HepG2 (cell line): ENCODE measurements around the gene CPNE2. TPM values are rescaled to one million over a fixed set of nuclear protein-coding genes. Genes with fewer than 3 reads are reported as not detected.

Experiments used
- DMAP1 ChIP-seq: IDR thresholded peaks from 2 replicates; pipeline ENCODE4 v1.6.1; 2016
- GPN1 ChIP-seq: sonication (generic); formaldehyde crosslinking; IDR thresholded peaks from 2 replicates; pipeline ENCODE4 v1.5.1; 2020; ENCODE audit warnings: missing genetic modification reagents, borderline replicate concordance
- KDM4B ChIP-seq: sonication (generic); formaldehyde crosslinking; IDR thresholded peaks from 2 replicates; pipeline ENCODE4 v1.4.0; 2020; ENCODE audit warnings: missing genetic modification reagents
- MED13 ChIP-seq: sonication (generic); formaldehyde crosslinking; IDR thresholded peaks from 2 replicates; pipeline ENCODE4 v1.5.0; 2020; ENCODE audit warnings: missing genetic modification reagents
- MTERF4 ChIP-seq: sonication (generic); formaldehyde crosslinking; IDR thresholded peaks from 2 replicates; pipeline ENCODE4 v1.8.0; 2023; ENCODE audit warnings: mild to moderate bottlenecking, missing genetic modification reagents
- MTF1 ChIP-seq: sonication (generic); formaldehyde crosslinking; IDR thresholded peaks from 2 replicates; pipeline ENCODE4 v1.5.0; 2020; ENCODE audit warnings: missing genetic modification reagents
- MXD1 ChIP-seq: sonication (generic); formaldehyde crosslinking; IDR thresholded peaks from 2 replicates; pipeline ENCODE4 v1.4.0; 2020; ENCODE audit warnings: mild to moderate bottlenecking, missing genetic modification reagents
- NAIF1 ChIP-seq: sonication (generic); formaldehyde crosslinking; IDR thresholded peaks from 2 replicates; pipeline ENCODE4 v1.5.0; 2020; ENCODE audit warnings: mild to moderate bottlenecking, missing genetic modification reagents, borderline replicate concordance
- NPAS2 ChIP-seq: sonication (generic); formaldehyde crosslinking; IDR thresholded peaks from 2 replicates; pipeline ENCODE4 v1.8.0; 2022; ENCODE audit warnings: mild to moderate bottlenecking, missing genetic modification reagents, borderline replicate concordance
- SRY ChIP-seq: sonication (generic); formaldehyde crosslinking; IDR thresholded peaks from 2 replicates; pipeline ENCODE4 v1.8.0; 2022; ENCODE audit warnings: mild to moderate bottlenecking, missing genetic modification reagents
- YEATS4 ChIP-seq: sonication (generic); formaldehyde crosslinking; IDR thresholded peaks from 2 replicates; pipeline ENCODE4 v1.4.0; 2020; ENCODE audit warnings: missing genetic modification reagents, borderline replicate concordance
- ZBTB37 ChIP-seq: sonication (generic); formaldehyde crosslinking; IDR thresholded peaks from 2 replicates; pipeline ENCODE4 v1.4.0; 2020; ENCODE audit warnings: mild to moderate bottlenecking, missing genetic modification reagents
- ZFP37 ChIP-seq: sonication (generic); formaldehyde crosslinking; IDR thresholded peaks from 2 replicates; pipeline ENCODE4 v1.4.0; 2020; ENCODE audit warnings: missing genetic modification reagents, borderline replicate concordance
- ZNF251 ChIP-seq: sonication (generic); formaldehyde crosslinking; IDR thresholded peaks from 2 replicates; pipeline ENCODE4 v1.9.0; 2021; ENCODE audit warnings: mild to moderate bottlenecking, missing genetic modification reagents
- ZNF263 ChIP-seq: sonication (generic); formaldehyde crosslinking; IDR thresholded peaks from 2 replicates; pipeline ENCODE4 v1.4.0; 2020; ENCODE audit warnings: missing genetic modification reagents
- ZNF329 ChIP-seq: sonication (generic); formaldehyde crosslinking; IDR thresholded peaks from 2 replicates; pipeline ENCODE4 v1.9.0; 2021; ENCODE audit warnings: low read depth, mild to moderate bottlenecking, missing genetic modification reagents
- ZNF33A ChIP-seq: sonication (generic); formaldehyde crosslinking; IDR thresholded peaks from 2 replicates; pipeline ENCODE4 v1.5.1; 2020; ENCODE audit warnings: missing genetic modification reagents, mild to moderate bottlenecking, moderate library complexity, borderline replicate concordance
- ZNF512B ChIP-seq: sonication (generic); formaldehyde crosslinking; IDR thresholded peaks from 2 replicates; pipeline ENCODE4 v1.5.1; 2020; ENCODE audit warnings: missing genetic modification reagents, mild to moderate bottlenecking, borderline replicate concordance
- ZNF563 ChIP-seq: sonication (generic); formaldehyde crosslinking; IDR thresholded peaks from 2 replicates; pipeline ENCODE4 v1.8.0; 2022; ENCODE audit warnings: mild to moderate bottlenecking, moderate library complexity, missing genetic modification reagents
- ZNF589 ChIP-seq: sonication (generic); formaldehyde crosslinking; conservative IDR thresholded peaks from 2 replicates; pipeline ENCODE4 v1.8.0; 2022; ENCODE audit warnings: mild to moderate bottlenecking, moderate library complexity, missing genetic modification reagents
- ZNF614 ChIP-seq: IDR thresholded peaks from 2 replicates; pipeline ENCODE4 v1.6.1; 2018; ENCODE audit warnings: missing biosample characterization, missing genetic modification reagents, inconsistent platforms, borderline replicate concordance
- ZNF670 ChIP-seq: sonication (generic); formaldehyde crosslinking; IDR thresholded peaks from 2 replicates; pipeline ENCODE4 v1.8.0; 2022; ENCODE audit warnings: mild to moderate bottlenecking, missing genetic modification reagents, borderline replicate concordance
- ZNF7 ChIP-seq: IDR thresholded peaks from 2 replicates; pipeline ENCODE4 v1.6.1; 2016; ENCODE audit warnings: missing biosample characterization, missing genetic modification reagents
- ZNF766 ChIP-seq: sonication (generic); formaldehyde crosslinking; IDR thresholded peaks from 2 replicates; pipeline ENCODE4 v1.5.0; 2020; ENCODE audit warnings: missing genetic modification reagents, borderline replicate concordance
- ZNF772 ChIP-seq: sonication (generic); formaldehyde crosslinking; IDR thresholded peaks from 2 replicates; pipeline ENCODE4 v1.5.0; 2020; ENCODE audit warnings: mild to moderate bottlenecking, missing genetic modification reagents
- ZNF776 ChIP-seq: sonication (generic); formaldehyde crosslinking; IDR thresholded peaks from 2 replicates; pipeline ENCODE4 v1.4.0; 2020; ENCODE audit warnings: mild to moderate bottlenecking, missing genetic modification reagents
- polyA plus RNA-seq, 8 experiments: library from polyadenylated mRNA; depleted of rRNA in 3 of 8; stranded (reverse) in 7 of 8; unstranded in 1 of 8; fragments of >200 nt; fragmentation: Illumina TruSeq in 4 of 8; extraction: Trizol in 4 of 8; gene quantifications; 2 replicates each; pipeline versions ENCODE4 v1.2.1 to v1.2.3, GENCODE V29; 2011 to 2016; ENCODE audit warnings: low read depth in 4 of 8, missing spikeins in 1 of 8, mixed read lengths in 1 of 8; ENCODE audit not compliant: insufficient read depth in 1 of 8
- total RNA-seq, 5 experiments: library from RNA; depleted of rRNA; stranded (reverse); fragments of >200 nt; fragmentation: Illumina TruSeq; extraction: Trizol; gene quantifications; 2 replicates each; pipeline ENCODE4 v1.2.3, GENCODE V29; 2016; ENCODE audit warnings: low read depth in 1 of 5

Gene CPNE2
- total and polyA plus RNA-seq, 2 of the 13 experiments (the other 11 are each of a cell fraction or from before 2014, with no cell fraction given): 10.6 to 23.3 TPM

- TF ChIP-seq DMAP1 (peak; percentile 44; the same call in 1 of the 2 replicates), MXD1 (peak; percentile 88), ZNF251 (CRISPR knock-in tag) (no peak; the same call in 1 of the 2 replicates), MTF1 (CRISPR knock-in tag) (no peak), ZNF329 (CRISPR knock-in tag) (0 out of 2 replicates have a peak, but pooled peaks have one; percentile 34), ZNF670 (peak; percentile 67; the same call in 1 of the 2 replicates), SRY (CRISPR knock-in tag) (peak; percentile 79), ZNF766 (CRISPR knock-in tag) (no peak; the same call in 1 of the 2 replicates), ZNF776 (CRISPR knock-in tag) (peak; percentile 75; the same call in 1 of the 2 replicates), MED13 (CRISPR knock-in tag) (peak; percentile 64; the same call in 1 of the 2 replicates), GPN1 (CRISPR knock-in tag) (0 out of 2 replicates have a peak, but pooled peaks have one; percentile 27), KDM4B (CRISPR knock-in tag) (0 out of 2 replicates have a peak, but pooled peaks have one; percentile 28), ZFP37 (CRISPR knock-in tag) (peak; percentile 18; the same call in 1 of the 2 replicates), ZNF563 (peak; percentile 84), MTERF4 (CRISPR knock-in tag) (peak; percentile 74; the same call in 1 of the 2 replicates), ZNF7 (no peak), ZBTB37 (CRISPR knock-in tag) (peak; percentile 64; the same call in 1 of the 2 replicates), ZNF589 (CRISPR knock-in tag) (no peak), ZNF33A (CRISPR knock-in tag) (peak; percentile 56; the same call in 1 of the 2 replicates), YEATS4 (CRISPR knock-in tag) (peak; percentile 1; the same call in 1 of the 2 replicates), ZNF772 (CRISPR knock-in tag) (no peak), ZNF512B (CRISPR knock-in tag) (no peak), NPAS2 (CRISPR knock-in tag) (no peak), ZNF263 (CRISPR knock-in tag) (0 out of 2 replicates have a peak, but pooled peaks have one; percentile 14), NAIF1 (CRISPR knock-in tag) (no peak), ZNF614 (CRISPR knock-in tag) (no peak)
These were observed 93.1 kb downstream of the CPNE2 start (continued) for GRCh38 chr16:57185446-57185944.
